K562 (cell line): ENCODE results near the gene PRIM1. TPM values are rescaled to one million over a fixed set of nuclear protein-coding genes. Genes with fewer than 3 reads are reported as not detected.
A peak's percentile ranks its signal among the peaks of the same experiment; 100 is the strongest.

Experiments
- AFF1 ChIP-seq, 2 experiments: fragments of 450-650 bp; IDR thresholded peaks; 2 replicates each; pipeline ENCODE4 v1.6.1; 2018; ENCODE audit warnings: mild to moderate bottlenecking in 2 of 2, low read depth in 1 of 2; ENCODE audit not compliant: partially characterized antibody in 2 of 2
- BMI1 ChIP-seq: fragments of 150-350 bp; IDR thresholded peaks from 2 replicates; pipeline ENCODE4 v1.6.1; 2014; ENCODE audit warnings: low read length
- E2F3 ChIP-seq: fragments of 250-450 bp; sonication (Bioruptor Pico); IDR thresholded peaks from 2 replicates; pipeline ENCODE4 v1.4.0; 2020; ENCODE audit warnings: mild to moderate bottlenecking
- GABPA ChIP-seq: fragments of 200-800 bp; sonication (Bioruptor generic); conservative IDR thresholded peaks from 2 replicates; pipeline ENCODE4 v1.6.1; 2016; ENCODE audit warnings: low read depth, missing genetic modification characterization, missing compliant biosample characterization
- GATAD2B ChIP-seq: fragments of 450-650 bp; IDR thresholded peaks from 2 replicates; pipeline ENCODE4 v1.6.1; 2017; ENCODE audit warnings: mild to moderate bottlenecking, borderline replicate concordance
- KDM4B ChIP-seq, 2 experiments: fragments of 450-650 bp in 1 of 2; sonication (generic) in 1 of 2; IDR thresholded peaks; 2 replicates each; pipeline ENCODE4 v1.6.1; 2016 to 2017; ENCODE audit warnings: borderline replicate concordance in 2 of 2, antibody characterized with exemption in 1 of 2, low read depth in 1 of 2, mild to moderate bottlenecking in 1 of 2
- NR2C1 ChIP-seq, 2 experiments: fragments of 450-650 bp; IDR thresholded peaks; 2 replicates each; pipeline ENCODE4 v1.6.1; 2017; ENCODE audit warnings: mild to moderate bottlenecking in 2 of 2, antibody characterized with exemption in 1 of 2, inconsistent platforms in 1 of 2, missing compliant biosample characterization in 1 of 2, missing genetic modification characterization in 1 of 2
- NR2F6 ChIP-seq: fragments of 450-650 bp; formaldehyde crosslinking; IDR thresholded peaks from 2 replicates; pipeline ENCODE4 v1.4.0; 2020; ENCODE audit warnings: mild to moderate bottlenecking
- RREB1 ChIP-seq: fragments of 250-450 bp; sonication (Bioruptor Pico); IDR thresholded peaks from 2 replicates; pipeline ENCODE4 v1.4.0; 2020
- TAF1 ChIP-seq: IDR thresholded peaks from 2 replicates; pipeline ENCODE4 v1.6.1; 2011; ENCODE audit warnings: mild to moderate bottlenecking, low read length, moderate library complexity; ENCODE audit not compliant: insufficient read depth, control insufficient read depth, severe bottlenecking; ENCODE audit errors: extremely low read depth
- ZNF134 ChIP-seq: fragments of 250-450 bp; sonication (Bioruptor Pico); conservative IDR thresholded peaks from 2 replicates; pipeline ENCODE4 v1.4.0; 2020
- ZNF146 ChIP-seq: IDR thresholded peaks from one replicate; pipeline ENCODE4 v1.6.1; 2018; ENCODE audit warnings: missing compliant biosample characterization; ENCODE audit not compliant: unreplicated experiment
- ZNF197 ChIP-seq: fragments of 200-800 bp; sonication (Bioruptor generic); IDR thresholded peaks from 2 replicates; pipeline ENCODE4 v1.6.1; 2016; ENCODE audit warnings: low read depth, missing genetic modification characterization, missing compliant biosample characterization
- ZNF57 ChIP-seq: fragments of 450-650 bp; formaldehyde crosslinking; IDR thresholded peaks from 2 replicates; pipeline ENCODE4 v1.4.0; 2020; ENCODE audit warnings: mild to moderate bottlenecking, moderate library complexity
- ZZZ3 ChIP-seq: fragments of 450-650 bp; IDR thresholded peaks from 2 replicates; pipeline ENCODE4 v1.6.1; 2016; ENCODE audit warnings: antibody characterized with exemption, mild to moderate bottlenecking, moderate library complexity
- polyA plus RNA-seq, 8 experiments: library from polyadenylated mRNA; depleted of rRNA in 4 of 8; stranded (reverse) in 5 of 8; unstranded in 3 of 8; fragments of >200 nt; fragmentation: Nextera tagmentation in 2 of 8; fragmentation: Illumina TruSeq in 1 of 8; extraction: Ambion mirVana in 2 of 8; extraction: Trizol in 1 of 8; gene quantifications; 2 replicates each; pipeline versions ENCODE4 v1.2.1 to v1.2.3, GENCODE V29; 2011 to 2014; ENCODE audit warnings: inconsistent platforms in 1 of 8, missing spikeins in 1 of 8
- total RNA-seq, 7 experiments: library from RNA; depleted of rRNA in 6 of 7; stranded (reverse); fragments of >200 nt in 6 of 7; fragmentation: Illumina TruSeq in 2 of 7; extraction: Trizol in 2 of 7; gene quantifications; 2 replicates each; pipeline versions ENCODE4 v1.2.1 to v1.2.3, GENCODE V29; 2011 to 2021; ENCODE audit warnings: low replicate concordance in 1 of 7
- TF ChIP-seq, protein P1 (sequence below): fragments of 450-650 bp; formaldehyde crosslinking; conservative IDR thresholded peaks from 2 replicates; pipeline ENCODE4 v1.4.0; 2022; ENCODE audit warnings: mild to moderate bottlenecking, missing genetic modification characterization

The PRIM1 gene
- total and polyA plus RNA-seq, 9 of the 15 experiments (the other 6 are each of a cell fraction or from before 2014, with no cell fraction given): 67.2 to 179 (median 140) TPM

DNA sequence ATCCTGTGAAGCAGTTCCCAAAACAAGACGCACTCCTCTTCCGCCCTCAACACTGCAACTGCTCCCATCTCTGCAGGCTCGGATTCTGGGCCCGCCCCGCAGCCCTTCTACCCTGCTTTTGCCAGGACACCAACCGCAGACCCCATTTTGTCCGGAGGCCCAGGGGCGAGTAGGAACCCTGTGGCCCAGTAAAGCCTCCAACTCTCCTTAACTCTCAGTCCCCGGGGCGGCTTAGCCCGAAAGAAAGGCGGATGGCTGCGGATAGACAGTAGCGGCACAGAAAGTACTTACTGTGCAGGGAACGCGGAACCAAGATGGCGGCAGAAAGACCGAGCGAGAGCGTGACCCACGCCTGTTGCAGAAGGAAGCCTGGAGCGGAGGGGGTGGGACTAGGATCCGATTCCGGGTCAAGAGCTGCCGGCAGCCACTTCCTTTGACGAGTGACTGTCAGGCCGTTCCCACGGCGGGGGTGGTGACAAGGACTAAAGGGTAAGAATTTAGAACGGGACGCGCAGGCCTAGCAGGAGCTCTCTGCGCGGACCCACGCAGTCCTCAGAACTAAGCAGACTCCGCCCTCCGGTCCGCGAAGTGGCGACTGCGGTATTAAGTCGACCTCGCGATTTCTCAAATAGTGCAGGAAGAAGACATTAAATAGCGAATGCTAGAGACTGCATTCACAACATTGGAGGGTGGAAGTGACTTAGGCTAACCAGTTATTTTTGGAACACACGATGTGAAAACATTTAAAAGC, 27.0 kb downstream of the PRIM1 start, which contains the start of gene NACA (continued):
- TF ChIP-seq AFF1 (IDR thresholded peaks at IDR 0.05; ENCODE audit: low read depth in 1 of 2, partially characterized antibody in 2 of 2): peak; percentile 19 to 93
- peak; percentile 99 for TF ChIP-seq NR2C1 (IDR thresholded peaks at IDR 0.05)
- TF ChIP-seq NR2C1 (tag; IDR thresholded peaks at IDR 0.05): peak; percentile 99
- TF ChIP-seq RREB1: no peak
- 0 out of 2 replicates have a peak, but pooled peaks have one; percentile 39 for TF ChIP-seq ZNF134
- TF ChIP-seq ZNF57 (CRISPR knock-in tag): no peak
- peak; percentile 99 for TF ChIP-seq GABPA (tag)
- 0 out of 2 replicates have a peak, but pooled peaks have one; percentile 60 for TF ChIP-seq E2F3 (CRISPR knock-in tag)
- peak; percentile 96 for TF ChIP-seq ZZZ3
- TF ChIP-seq BMI1: no peak
- no peak for TF ChIP-seq ZNF197 (CRISPR knock-in tag)
- no peak for TF ChIP-seq ZNF146
- TF ChIP-seq, protein P1, sequence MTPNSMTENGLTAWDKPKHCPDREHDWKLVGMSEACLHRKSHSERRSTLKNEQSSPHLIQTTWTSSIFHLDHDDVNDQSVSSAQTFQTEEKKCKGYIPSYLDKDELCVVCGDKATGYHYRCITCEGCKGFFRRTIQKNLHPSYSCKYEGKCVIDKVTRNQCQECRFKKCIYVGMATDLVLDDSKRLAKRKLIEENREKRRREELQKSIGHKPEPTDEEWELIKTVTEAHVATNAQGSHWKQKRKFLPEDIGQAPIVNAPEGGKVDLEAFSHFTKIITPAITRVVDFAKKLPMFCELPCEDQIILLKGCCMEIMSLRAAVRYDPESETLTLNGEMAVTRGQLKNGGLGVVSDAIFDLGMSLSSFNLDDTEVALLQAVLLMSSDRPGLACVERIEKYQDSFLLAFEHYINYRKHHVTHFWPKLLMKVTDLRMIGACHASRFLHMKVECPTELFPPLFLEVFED (CRISPR knock-in tag): peak; percentile 72; the same call in 1 of the 2 replicates
- no peak for TF ChIP-seq NR2F6 (CRISPR knock-in tag)
- peak; percentile 82; the same call in 1 of the 2 replicates for TF ChIP-seq GATAD2B
- TF ChIP-seq TAF1: peak; percentile 98
- peak in 1 of 2 experiments; percentile 97; a peak in 2 of 4 replicates for TF ChIP-seq KDM4B (IDR thresholded peaks at IDR 0.05; ENCODE audit: borderline replicate concordance in 2 of 2, low read depth in 1 of 2)
